Left colon (tissue), 2 donors: Measurements from ENCODE around the gene MROH7. TPM values are rescaled to one million over a fixed set of nuclear protein-coding genes. Genes with fewer than 3 reads are reported as not detected.

Experiments used
- ATAC-seq: fragments of 200-7000 bp; cut with Tn5 transposase; one replicate; pipeline ENCODE4 v1.9.1; 2020; ENCODE audit warnings: mild to moderate bottlenecking, moderate library complexity
- DNase-seq, 2 donors: peaks; one replicate each; pipeline ENCODE4 v3.0.0-alpha.2; 2020
- intact Hi-C, 2 donors: fragments of 100-400 bp; cut with DNase I in 1 of 2; cut with micrococcal nuclease in 1 of 2; formaldehyde crosslinking; loops; one replicate each; pipeline versions ENCODE4 v1.11.2 to v1.14.0; 2022; cut with DNase I, micrococcal nuclease
- total RNA-seq, 2 donors: library from RNA; stranded (reverse); fragmentation: NEBNext Ultra II Directional; extraction: Animal tissue kit (Norgen Biotek cat#: 25700); gene quantifications; one replicate each; pipeline ENCODE4 v1.2.1, GENCODE V29; 2021
- donor health status: DM: no; HTN: no; CAD: no.
- donor health status: DM: yes; HTN: yes; CAD: no.

MROH7 gene
- total RNA-seq, 2 donors from 2014 or later = 11.8 to 14.2 TPM

- ATAC-seq (no peak), DNase-seq (no peak)
- intact Hi-C loops = no loop called here
Measured at GRCh38 chr1:54681358-54681757, 39.8 kb downstream of the MROH7 start.

- intact Hi-C loops = no loop called here
- no peak for DNase-seq
- no peak for ATAC-seq
Measured at GRCh38 chr1:54683453-54683852, 41.9 kb downstream of the MROH7 start.

GRCh38 chr1:54685335-54685905 lies 43.8 kb downstream of the MROH7 start:
- intact Hi-C loops = no loop called here
- ATAC-seq (no peak), DNase-seq (no peak)

GRCh38 chr1:54686155-54686554 lies 44.6 kb downstream of the MROH7 start:
- intact Hi-C loops = no loop called here
- DNase-seq (no peak), ATAC-seq (no peak)

GRCh38 chr1:54694771-54695170 lies 53.2 kb downstream of the MROH7 start:
- ATAC-seq (no peak), DNase-seq (no peak)
- intact Hi-C loops = no loop called here

- intact Hi-C loops = no loop called here
- ATAC-seq (no peak), DNase-seq (no peak)
Measured at GRCh38 chr1:54695221-54695620, 53.6 kb downstream of the MROH7 start.

- no peak for DNase-seq
- no peak for ATAC-seq
- intact Hi-C loops = no loop called here
Measured at GRCh38 chr1:54695764-54696163, 54.2 kb downstream of the MROH7 start.

- DNase-seq (no peak), ATAC-seq (no peak)
- intact Hi-C loops = no loop called here
Measured at GRCh38 chr1:54696262-54696661, 54.7 kb downstream of the MROH7 start.

GRCh38 chr1:54697896-54698295 lies 56.3 kb downstream of the MROH7 start:
- ATAC-seq (no peak), DNase-seq (no peak)
- intact Hi-C loops = no loop called here

GRCh38 chr1:54698346-54698745 lies 56.8 kb downstream of the MROH7 start:
- no peak for ATAC-seq
- intact Hi-C loops = no loop called here

GRCh38 chr1:54699936-54700525 lies 58.4 kb downstream of the MROH7 start:
- ATAC-seq (no peak), DNase-seq (no peak)
- intact Hi-C loops = no loop called here

More at GRCh38 chr1:54698346-54698745, 56.8 kb downstream of the MROH7 start:
- no peak for DNase-seq

- intact Hi-C loops = no loop called here
- ATAC-seq (no peak), DNase-seq (no peak)
Measured at GRCh38 chr1:54701066-54701465, 59.5 kb downstream of the MROH7 start.

GRCh38 chr1:54701996-54702395 lies 60.4 kb downstream of the MROH7 start:
- no peak for DNase-seq
- ATAC-seq = no peak
- intact Hi-C loops = no loop called here

- DNase-seq (no peak), ATAC-seq (no peak)
- intact Hi-C loops = no loop called here
Measured at GRCh38 chr1:54703471-54703870, 61.9 kb downstream of the MROH7 start.

- intact Hi-C loops = no loop called here
- ATAC-seq = no peak
- no peak for DNase-seq
Measured at GRCh38 chr1:54705153-54705552, 63.6 kb downstream of the MROH7 start.

- intact Hi-C loops = no loop called here
- no peak for DNase-seq
- ATAC-seq = no peak
Measured at GRCh38 chr1:54706419-54706818, 64.8 kb downstream of the MROH7 start.

GRCh38 chr1:54708385-54708784 lies 66.8 kb downstream of the MROH7 start:
- DNase-seq (no peak), ATAC-seq (no peak)
- intact Hi-C loops = no loop called here

- DNase-seq = no peak
- intact Hi-C loops = no loop called here
- ATAC-seq = no peak
Measured at GRCh38 chr1:54709547-54710292, 68.1 kb downstream of the MROH7 start.

- intact Hi-C loops = no loop called here
- ATAC-seq = no peak
- DNase-seq = no peak
Measured at GRCh38 chr1:54710434-54710833, 68.8 kb downstream of the MROH7 start.

- intact Hi-C loops = no loop called here
- ATAC-seq (no peak), DNase-seq (no peak)
Measured at GRCh38 chr1:54710841-54711240, 69.3 kb downstream of the MROH7 start.

GRCh38 chr1:54711536-54711935 lies 70.0 kb downstream of the MROH7 start:
- DNase-seq = no peak
- intact Hi-C loops = no loop called here
- ATAC-seq = no peak
